Uterus (tissue), 2 donors: ENCODE measurements around the gene PLBD2.

Experiments
- POLR2A ChIP-seq, 2 donors: fragments of 450-650 bp; IDR thresholded peaks; one replicate each; pipeline ENCODE4 v1.6.1; 2016; ENCODE audit warnings: antibody characterized with exemption in 2 of 2, mild to moderate bottlenecking in 1 of 2, moderate library complexity in 1 of 2
- TF ChIP-seq, protein P1 (sequence below), 4 experiments: fragments of 200-600 bp in 2 of 4; fragments of 450-650 bp in 2 of 4; sonication (generic) in 2 of 4; IDR thresholded peaks; one replicate each; pipeline ENCODE4 v1.5.1; 2016 to 2019; ENCODE audit warnings: antibody characterized with exemption in 4 of 4, mild to moderate bottlenecking in 2 of 4, moderate library complexity in 1 of 4

DNA sequence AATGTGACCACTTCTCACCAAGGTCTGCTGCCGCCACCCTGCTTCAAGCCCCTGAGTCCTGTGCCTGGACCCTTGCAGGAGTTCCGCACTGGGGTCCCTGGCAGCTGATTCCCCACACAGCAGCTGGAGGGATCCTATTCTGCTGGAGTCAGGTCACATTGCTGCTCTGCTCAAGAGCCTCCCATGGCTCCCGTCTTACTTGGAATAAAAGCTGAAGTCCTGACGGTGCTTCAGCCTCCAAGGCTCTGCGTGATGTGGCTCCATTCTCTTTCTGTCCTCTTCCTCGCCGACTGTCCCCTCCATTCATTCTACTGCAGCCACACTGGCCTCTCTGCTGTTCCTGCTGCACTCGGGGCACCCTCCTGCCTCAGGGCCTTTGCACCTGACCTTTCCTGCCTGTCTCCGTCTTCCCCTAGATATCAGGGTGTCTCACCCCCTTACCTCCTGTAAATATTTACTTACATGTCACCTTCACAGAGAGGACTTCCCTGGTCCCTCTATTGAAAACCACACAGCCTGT is 56.2 kb downstream of the PLBD2 start:
- TF ChIP-seq, protein P1, sequence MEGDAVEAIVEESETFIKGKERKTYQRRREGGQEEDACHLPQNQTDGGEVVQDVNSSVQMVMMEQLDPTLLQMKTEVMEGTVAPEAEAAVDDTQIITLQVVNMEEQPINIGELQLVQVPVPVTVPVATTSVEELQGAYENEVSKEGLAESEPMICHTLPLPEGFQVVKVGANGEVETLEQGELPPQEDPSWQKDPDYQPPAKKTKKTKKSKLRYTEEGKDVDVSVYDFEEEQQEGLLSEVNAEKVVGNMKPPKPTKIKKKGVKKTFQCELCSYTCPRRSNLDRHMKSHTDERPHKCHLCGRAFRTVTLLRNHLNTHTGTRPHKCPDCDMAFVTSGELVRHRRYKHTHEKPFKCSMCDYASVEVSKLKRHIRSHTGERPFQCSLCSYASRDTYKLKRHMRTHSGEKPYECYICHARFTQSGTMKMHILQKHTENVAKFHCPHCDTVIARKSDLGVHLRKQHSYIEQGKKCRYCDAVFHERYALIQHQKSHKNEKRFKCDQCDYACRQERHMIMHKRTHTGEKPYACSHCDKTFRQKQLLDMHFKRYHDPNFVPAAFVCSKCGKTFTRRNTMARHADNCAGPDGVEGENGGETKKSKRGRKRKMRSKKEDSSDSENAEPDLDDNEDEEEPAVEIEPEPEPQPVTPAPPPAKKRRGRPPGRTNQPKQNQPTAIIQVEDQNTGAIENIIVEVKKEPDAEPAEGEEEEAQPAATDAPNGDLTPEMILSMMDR (IDR thresholded peaks at IDR 0.05) = no peak
- TF ChIP-seq POLR2A (IDR thresholded peaks at IDR 0.05) = no peak
